Right lobe of liver (tissue), 6 donors: ENCODE results near the gene USP37. TPM values are rescaled to one million over a fixed set of nuclear protein-coding genes. Genes with fewer than 3 reads are reported as not detected.

Experiments
- ATAC-seq, 4 donors: fragments of 200-7000 bp; cut with Tn5 transposase; one replicate each; pipeline ENCODE4 v1.9.1; 2020; ENCODE audit warnings: mild to moderate bottlenecking in 4 of 4, moderate library complexity in 4 of 4
- DNase-seq, 3 donors: peaks; one replicate each; pipeline ENCODE4 v3.0.0-alpha.2; 2020
- H3K27ac ChIP-seq, 3 donors: fragments of 200-600 bp; one replicate each; pipeline ENCODE4 v1.8.0; 2022
- H3K27me3 ChIP-seq, 2 donors: fragments of 200-600 bp; one replicate each; pipeline ENCODE4 v1.8.0; 2022
- H3K36me3 ChIP-seq, 4 donors: fragments of 200-600 bp; sonication (generic) in 1 of 4; one replicate each; pipeline versions ENCODE4 v1.5.1 to v1.8.0; 2017 to 2022; ENCODE audit warnings: control low read depth in 1 of 4
- H3K4me1 ChIP-seq, 4 donors: fragments of 200-600 bp; sonication (generic) in 1 of 4; one replicate each; pipeline versions ENCODE4 v1.5.1 to v1.8.0; 2017 to 2022; ENCODE audit warnings: control low read depth in 1 of 4
- H3K4me3 ChIP-seq, 3 donors: fragments of 200-600 bp; one replicate each; pipeline ENCODE4 v1.8.0; 2022
- H3K9me3 ChIP-seq, 4 donors: fragments of 200-600 bp; sonication (generic) in 1 of 4; one replicate each; pipeline versions ENCODE4 v1.5.1 to v1.8.0; 2017 to 2022; ENCODE audit warnings: control low read depth in 1 of 4
- POLR2A ChIP-seq: fragments of 450-650 bp; IDR thresholded peaks from one replicate; pipeline ENCODE4 v1.6.1; 2017; ENCODE audit warnings: antibody characterized with exemption, mild to moderate bottlenecking
- WGBS: methylation state at CpG from one replicate; pipeline ENCODE4 v1.1.6; 2018; ENCODE audit warnings: low coverage, low lambda C conversion rate; ENCODE audit not compliant: insufficient coverage; ENCODE audit errors: missing lambda C conversion rate; 5-methylcytosine and 5-hydroxymethylcytosine counted together
- intact Hi-C, 2 donors: fragments of 100-400 bp; cut with DNase I; formaldehyde crosslinking; loops; one replicate each; pipeline versions ENCODE4 v1.11.2 to v1.14.1; 2022
- total RNA-seq, 6 experiments: library from RNA; depleted of rRNA in 2 of 6; stranded (reverse); fragments of >200 nt in 2 of 6; fragmentation: NEBNext Ultra II Directional in 3 of 6; extraction: Animal tissue kit (Norgen Biotek cat#: 25700) in 3 of 6; gene quantifications; one replicate each; pipeline versions ENCODE4 v1.1.0 to v1.2.4, GENCODE V29; 2016 to 2023
- TF ChIP-seq, protein P1 (sequence below), 4 donors: fragments of 200-600 bp in 3 of 4; fragments of 450-650 bp in 1 of 4; IDR thresholded peaks; one replicate each; pipeline versions ENCODE4 v1.5.1 to v1.8.0; 2016 to 2022; ENCODE audit warnings: antibody characterized with exemption in 4 of 4, mild to moderate bottlenecking in 2 of 4
- donor health status: DM: no; HTN: yes; CAD: no.
- donor health status: DM: no; HTN: no; CAD: no.
- donor health status: DM: no; HTN: no; CAD: no.
- donor health status: DM: no; HTN: yes; CAD: no.
- donor health status: DM: no; HTN: yes; CAD: no.

USP37 gene
- total RNA-seq, 6 experiments from 2014 or later = 4.8 to 8.9 (median 6.7) TPM

- peaks cover 0 to 3% (median 0%) of the 10 kb centered on the region in 4 donors for H3K4me1 ChIP-seq
- no peak overlapping the region for H3K27ac ChIP-seq
- DNase-seq = no peak
- 56% methylated on average over 2 of the region's 2 CpGs for WGBS
- intact Hi-C loops = no loop called here
- H3K36me3 ChIP-seq = peaks cover 0 to 24% (median 9%) of the 10 kb centered on the region in 4 donors
- no peak overlapping the region for H3K4me3 ChIP-seq
- no peaks in the 10 kb centered on the region for H3K27me3 ChIP-seq
- TF ChIP-seq POLR2A = no peak
- TF ChIP-seq, protein P1, sequence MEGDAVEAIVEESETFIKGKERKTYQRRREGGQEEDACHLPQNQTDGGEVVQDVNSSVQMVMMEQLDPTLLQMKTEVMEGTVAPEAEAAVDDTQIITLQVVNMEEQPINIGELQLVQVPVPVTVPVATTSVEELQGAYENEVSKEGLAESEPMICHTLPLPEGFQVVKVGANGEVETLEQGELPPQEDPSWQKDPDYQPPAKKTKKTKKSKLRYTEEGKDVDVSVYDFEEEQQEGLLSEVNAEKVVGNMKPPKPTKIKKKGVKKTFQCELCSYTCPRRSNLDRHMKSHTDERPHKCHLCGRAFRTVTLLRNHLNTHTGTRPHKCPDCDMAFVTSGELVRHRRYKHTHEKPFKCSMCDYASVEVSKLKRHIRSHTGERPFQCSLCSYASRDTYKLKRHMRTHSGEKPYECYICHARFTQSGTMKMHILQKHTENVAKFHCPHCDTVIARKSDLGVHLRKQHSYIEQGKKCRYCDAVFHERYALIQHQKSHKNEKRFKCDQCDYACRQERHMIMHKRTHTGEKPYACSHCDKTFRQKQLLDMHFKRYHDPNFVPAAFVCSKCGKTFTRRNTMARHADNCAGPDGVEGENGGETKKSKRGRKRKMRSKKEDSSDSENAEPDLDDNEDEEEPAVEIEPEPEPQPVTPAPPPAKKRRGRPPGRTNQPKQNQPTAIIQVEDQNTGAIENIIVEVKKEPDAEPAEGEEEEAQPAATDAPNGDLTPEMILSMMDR (IDR thresholded peaks at IDR 0.05) = no peak
- no peaks in the 10 kb centered on the region for H3K9me3 ChIP-seq
- no peak for ATAC-seq
Observed at GRCh38 chr2:218478544-218478943, 89.6 kb downstream of the USP37 start.

DNA sequence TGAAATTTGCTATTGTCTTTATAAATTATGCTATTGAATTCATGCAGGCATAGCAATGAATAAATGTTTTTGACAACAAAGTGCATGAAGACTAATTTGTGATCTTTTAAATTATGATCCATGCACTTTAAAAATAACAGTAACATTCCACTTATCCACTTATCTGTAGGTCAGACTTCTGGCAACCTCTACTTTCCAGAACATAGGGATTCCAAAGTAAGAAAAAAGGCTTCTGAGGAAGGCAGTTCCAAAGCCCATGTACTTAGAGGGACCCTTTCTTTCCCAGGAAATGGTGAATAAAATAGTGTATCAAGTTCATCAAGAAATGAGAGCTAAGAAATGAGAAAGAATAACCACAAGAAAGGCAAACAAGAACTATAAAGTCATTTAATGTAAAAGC is 90.9 kb downstream of the USP37 start:
- ATAC-seq (no peak), DNase-seq (no peak)
- Histone ChIP-seq H3K36me3 (peaks cover 0 to 25% (median 11%) of the 10 kb centered on the region in 4 donors), H3K9me3 (no peaks in the 10 kb centered on the region), H3K4me1 (peaks cover 0 to 3% (median 0%) of the 10 kb centered on the region in 4 donors), H3K27ac (no peak overlapping the region), H3K4me3 (no peak overlapping the region), H3K27me3 (no peaks in the 10 kb centered on the region)
- intact Hi-C loops = no loop called here
- TF ChIP-seq, protein P1 (IDR thresholded peaks at IDR 0.05) = no peak
- no peak for TF ChIP-seq POLR2A

- 31% methylated on average over 3 of the region's 3 CpGs for WGBS
- no peaks in the 10 kb centered on the region for H3K9me3 ChIP-seq
- H3K36me3 ChIP-seq = peaks cover 0 to 19% (median 10%) of the 10 kb centered on the region in 4 donors
- ATAC-seq (peak in 2 of 4 donors; percentile 63 to 67), DNase-seq (peak in 1 of 3 donors; percentile 54)
- intact Hi-C loops = no loop called here
- H3K4me3 ChIP-seq = no peak overlapping the region
- H3K27me3 ChIP-seq = no peaks in the 10 kb centered on the region
- TF ChIP-seq, protein P1 (IDR thresholded peaks at IDR 0.05) = no peak
- no peak for TF ChIP-seq POLR2A
- peaks cover 0 to 3% (median 0%) of the 10 kb centered on the region in 4 donors for H3K4me1 ChIP-seq
- H3K27ac ChIP-seq = no peak overlapping the region
Observed at GRCh38 chr2:218476676-218477075, 91.5 kb downstream of the USP37 start.

GRCh38 chr2:218474527-218474926 is 93.6 kb downstream of the USP37 start:
- H3K9me3 ChIP-seq = no peaks in the 10 kb centered on the region
- no peak overlapping the region for H3K4me3 ChIP-seq
- ATAC-seq (no peak), DNase-seq (no peak)
- intact Hi-C loops = no loop called here
- TF ChIP-seq, protein P1 (IDR thresholded peaks at IDR 0.05) = no peak
- no peak for TF ChIP-seq POLR2A
- H3K27me3 ChIP-seq = no peaks in the 10 kb centered on the region
- peaks cover 0 to 3% (median 0%) of the 10 kb centered on the region in 4 donors for H3K4me1 ChIP-seq
- H3K27ac ChIP-seq = no peak overlapping the region
- H3K36me3 ChIP-seq = peaks cover 0 to 14% (median 6%) of the 10 kb centered on the region in 4 donors
- WGBS = 89% methylated on average over 3 of the region's 3 CpGs

GRCh38 chr2:218472988-218473387 is 95.2 kb downstream of the USP37 start:
- H3K27ac ChIP-seq = no peak overlapping the region
- no peaks in the 10 kb centered on the region for H3K27me3 ChIP-seq
- peak in 2 of 4 donors; percentile 17 to 18 for ATAC-seq
- peaks cover 0 to 3% (median 0%) of the 10 kb centered on the region in 4 donors for H3K4me1 ChIP-seq
- TF ChIP-seq, protein P1 (IDR thresholded peaks at IDR 0.05) = no peak
- TF ChIP-seq POLR2A = no peak
- no peak for DNase-seq
- no peaks in the 10 kb centered on the region for H3K9me3 ChIP-seq
- no peak overlapping the region for H3K4me3 ChIP-seq
- intact Hi-C loops = no loop called here
- peaks cover 0 to 14% (median 6%) of the 10 kb centered on the region in 4 donors for H3K36me3 ChIP-seq
